ENCODE data around the gene CAPN11. TPM values are rescaled to one million over a fixed set of nuclear protein-coding genes. Genes with fewer than 3 reads are reported as not detected.

Gene CAPN11
- total RNA-seq, 2 donors from 2014 or later: 0.16 to 0.44 TPM

DNA sequence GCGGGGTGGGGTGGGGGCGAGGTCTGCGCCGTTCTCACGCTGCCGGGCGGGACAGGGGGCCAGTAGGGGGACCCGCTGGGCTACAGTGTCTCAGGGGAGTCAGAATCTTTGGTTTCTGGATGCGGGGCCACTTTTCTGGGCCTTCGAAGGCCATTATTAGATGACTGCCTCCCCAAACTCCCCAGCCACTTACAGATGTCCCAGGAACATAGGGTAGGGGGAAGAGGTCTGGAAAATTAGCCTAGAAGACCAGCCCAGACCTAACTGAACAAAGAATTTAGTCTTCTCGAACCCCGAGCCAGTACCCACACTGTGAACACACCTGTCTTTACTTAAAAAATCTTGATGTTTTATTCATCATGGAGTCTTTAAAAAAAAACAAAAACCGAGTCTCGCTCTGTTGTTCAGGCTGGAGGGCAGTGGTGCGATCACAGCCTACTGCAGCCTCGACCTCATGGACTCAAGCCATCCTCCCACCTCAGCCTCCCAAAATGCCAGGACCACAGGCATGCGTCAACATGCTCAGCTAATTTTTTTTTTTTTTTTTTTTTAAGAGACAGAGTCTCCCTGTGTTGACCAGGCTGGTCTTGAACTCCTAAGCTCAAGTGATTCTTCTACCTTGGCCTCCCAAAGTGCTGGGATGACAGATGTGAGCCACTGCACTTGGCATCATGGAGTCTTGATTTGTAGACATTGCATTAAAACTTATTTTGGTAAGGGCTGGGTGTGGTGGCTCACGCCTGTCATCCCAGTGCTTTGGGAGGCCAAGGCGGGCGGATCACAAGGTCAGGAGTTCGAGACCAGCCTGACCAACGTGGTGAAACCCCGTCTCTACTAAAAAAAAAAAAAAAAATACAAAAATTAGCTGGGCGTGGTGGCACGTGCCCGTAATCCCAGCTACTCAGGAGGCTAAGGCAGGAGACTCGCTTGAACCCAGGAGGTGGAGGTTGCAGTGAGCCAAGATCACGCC, 61.5 kb downstream of the CAPN11 start:
- peaks cover 0 to 77% of the 10 kb centered on the region in 2 donors for H3K4me1 ChIP-seq
- H3K27me3 ChIP-seq: no peaks in the 10 kb centered on the region
- TF ChIP-seq, protein P1, sequence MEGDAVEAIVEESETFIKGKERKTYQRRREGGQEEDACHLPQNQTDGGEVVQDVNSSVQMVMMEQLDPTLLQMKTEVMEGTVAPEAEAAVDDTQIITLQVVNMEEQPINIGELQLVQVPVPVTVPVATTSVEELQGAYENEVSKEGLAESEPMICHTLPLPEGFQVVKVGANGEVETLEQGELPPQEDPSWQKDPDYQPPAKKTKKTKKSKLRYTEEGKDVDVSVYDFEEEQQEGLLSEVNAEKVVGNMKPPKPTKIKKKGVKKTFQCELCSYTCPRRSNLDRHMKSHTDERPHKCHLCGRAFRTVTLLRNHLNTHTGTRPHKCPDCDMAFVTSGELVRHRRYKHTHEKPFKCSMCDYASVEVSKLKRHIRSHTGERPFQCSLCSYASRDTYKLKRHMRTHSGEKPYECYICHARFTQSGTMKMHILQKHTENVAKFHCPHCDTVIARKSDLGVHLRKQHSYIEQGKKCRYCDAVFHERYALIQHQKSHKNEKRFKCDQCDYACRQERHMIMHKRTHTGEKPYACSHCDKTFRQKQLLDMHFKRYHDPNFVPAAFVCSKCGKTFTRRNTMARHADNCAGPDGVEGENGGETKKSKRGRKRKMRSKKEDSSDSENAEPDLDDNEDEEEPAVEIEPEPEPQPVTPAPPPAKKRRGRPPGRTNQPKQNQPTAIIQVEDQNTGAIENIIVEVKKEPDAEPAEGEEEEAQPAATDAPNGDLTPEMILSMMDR (IDR thresholded peaks at IDR 0.05): no peak
- peak overlapping the region; percentile 98 for H3K27ac ChIP-seq
- H3K36me3 ChIP-seq: no peaks in the 10 kb centered on the region
- no peaks in the 10 kb centered on the region for H3K9me3 ChIP-seq
- peak overlapping the region; percentile 52 to 66 for H3K4me3 ChIP-seq
- DNase-seq (ENCODE audit: low spot score): no peak

DNA sequence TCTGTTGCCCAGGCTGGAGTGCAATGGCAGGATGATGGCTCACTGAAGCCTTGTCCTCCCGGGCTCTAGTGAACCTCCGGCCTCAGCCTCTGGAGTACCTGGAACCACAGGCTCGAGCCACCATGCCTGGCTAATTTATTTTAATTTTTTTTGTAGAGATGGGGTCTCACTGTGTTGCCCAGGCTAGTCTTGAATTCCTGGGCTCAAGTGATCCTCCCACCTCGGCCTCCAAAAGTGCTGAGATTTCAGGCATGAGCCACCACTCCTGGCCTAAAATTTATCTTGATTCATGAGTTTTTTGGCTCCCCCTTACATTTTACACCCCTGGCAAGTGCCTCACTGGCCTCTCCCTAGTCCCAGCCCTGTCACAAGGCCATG, 62.3 kb downstream of the CAPN11 start:
- no peak for DNase-seq (ENCODE audit: low spot score)
- no peaks in the 10 kb centered on the region for H3K27me3 ChIP-seq
- H3K9me3 ChIP-seq: no peaks in the 10 kb centered on the region
- no peaks in the 10 kb centered on the region for H3K36me3 ChIP-seq
- H3K4me1 ChIP-seq: peaks cover 0 to 85% of the 10 kb centered on the region in 2 donors
- peak overlapping the region; percentile 98 for H3K27ac ChIP-seq
- H3K4me3 ChIP-seq: no peak overlapping the region
- TF ChIP-seq, protein P1 (IDR thresholded peaks at IDR 0.05): no peak

DNA sequence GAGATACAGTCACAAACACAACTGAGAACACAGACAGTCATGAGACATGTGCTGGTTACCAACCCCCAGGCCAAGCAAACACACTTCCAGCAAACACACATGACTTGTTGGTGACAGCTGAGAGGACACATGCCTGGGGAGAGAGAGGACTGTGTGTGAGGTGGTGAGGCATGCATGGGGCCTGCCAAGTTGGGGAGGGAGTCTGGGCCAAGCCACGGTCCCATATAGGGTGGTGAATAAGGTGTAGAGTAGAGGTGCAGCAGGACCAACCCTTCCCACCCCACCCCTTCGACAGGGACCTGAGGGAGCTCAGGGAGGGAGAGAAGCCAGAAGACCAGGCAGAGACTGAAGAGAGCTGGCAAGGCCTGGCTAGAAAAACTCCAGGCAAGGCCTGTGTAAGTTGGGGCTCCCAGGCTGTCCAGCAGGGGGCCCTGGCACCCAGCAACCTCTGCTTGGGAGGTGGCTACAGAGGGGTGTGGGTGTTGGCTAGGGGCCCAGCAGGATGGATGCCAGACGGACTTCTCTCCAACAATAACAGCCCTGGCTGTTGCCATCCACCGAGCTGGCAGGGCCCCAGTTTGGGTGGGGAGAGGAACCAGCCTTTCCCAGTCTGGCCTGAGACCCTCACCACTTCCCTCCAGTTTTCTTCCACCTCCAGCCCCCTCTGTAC, 62.8 kb downstream of the CAPN11 start:
- peaks cover 0 to 90% of the 10 kb centered on the region in 2 donors for H3K4me1 ChIP-seq
- DNase-seq (ENCODE audit: low spot score): peak; percentile 94
- TF ChIP-seq, protein P1 (IDR thresholded peaks at IDR 0.05): peak; percentile 77 to 90

DNA sequence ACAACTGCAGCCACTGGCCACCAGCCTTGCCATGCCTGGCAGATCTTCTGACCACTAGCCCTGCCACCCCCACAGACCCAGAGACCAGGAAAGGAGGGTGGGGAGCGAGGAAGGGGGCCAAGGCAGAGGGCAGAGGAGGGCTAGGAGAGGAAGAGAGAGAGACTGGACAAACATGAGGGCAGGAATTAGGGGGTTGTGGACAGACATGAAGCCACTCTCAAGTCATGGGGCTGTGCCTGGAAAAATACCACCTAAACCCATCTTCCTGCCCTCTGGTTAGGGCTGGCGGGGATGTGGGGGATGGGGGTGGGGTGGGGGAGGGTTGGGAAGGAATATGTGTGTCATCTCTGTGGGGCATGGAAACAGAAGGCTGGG, 63.3 kb downstream of the CAPN11 start:
- TF ChIP-seq, protein P1 (IDR thresholded peaks at IDR 0.05): no peak

More for the DNA sequence above, 62.8 kb downstream of the CAPN11 start:
- H3K36me3 ChIP-seq: no peaks in the 10 kb centered on the region
- H3K27ac ChIP-seq: peak overlapping the region; percentile 98
- H3K9me3 ChIP-seq: no peaks in the 10 kb centered on the region
- H3K27me3 ChIP-seq: no peaks in the 10 kb centered on the region
- H3K4me3 ChIP-seq: peak overlapping the region; percentile 18 to 67

DNA sequence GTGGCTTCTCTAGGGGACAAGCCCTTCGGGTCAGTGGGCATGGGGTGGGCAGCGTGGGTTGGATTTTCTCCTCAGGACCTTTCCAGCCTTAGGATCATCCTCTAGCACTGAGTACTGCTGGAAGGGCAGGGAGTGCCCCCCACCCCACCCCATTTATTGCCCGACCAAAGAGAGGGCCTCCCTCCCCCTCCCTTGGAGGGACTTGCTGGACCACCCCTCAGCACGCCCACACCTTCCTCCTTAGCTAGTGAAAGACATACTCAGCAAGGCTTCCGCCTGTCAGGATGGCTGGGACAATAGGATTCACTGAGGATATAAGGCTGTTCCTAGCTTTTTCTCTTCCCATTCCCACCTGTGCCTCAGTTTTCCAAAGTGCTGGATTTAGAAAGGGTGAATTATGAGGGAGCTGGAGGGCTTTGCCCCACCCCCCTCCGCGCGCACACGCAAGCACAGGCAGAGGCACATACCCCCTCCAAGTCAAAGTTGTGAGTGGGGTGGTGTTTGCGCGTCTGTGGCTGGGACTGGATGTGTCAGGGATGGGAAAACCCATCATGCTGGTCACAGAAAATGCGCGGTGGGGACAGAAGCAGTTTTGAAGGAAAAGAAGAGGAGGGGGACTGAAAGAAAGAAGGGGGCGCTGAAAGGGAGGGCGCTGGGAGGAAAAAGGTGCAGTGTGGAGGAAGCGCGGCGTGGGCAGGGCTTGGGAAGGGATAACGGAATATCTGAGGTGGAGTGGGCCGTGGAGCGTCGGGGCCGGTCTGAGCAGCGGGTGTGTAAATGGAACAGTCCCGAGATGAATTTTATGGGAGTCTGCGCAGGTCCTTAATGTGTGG, 64.1 kb downstream of the CAPN11 start:
- TF ChIP-seq, protein P1 (IDR thresholded peaks at IDR 0.05): no peak
- Histone ChIP-seq H3K36me3 (no peaks in the 10 kb centered on the region), H3K27me3 (no peaks in the 10 kb centered on the region), H3K4me3 (peak overlapping the region; percentile 55 to 67), H3K27ac (peak overlapping the region; percentile 98), H3K9me3 (no peaks in the 10 kb centered on the region), H3K4me1 (peaks cover 0 to 91% of the 10 kb centered on the region in 2 donors)
- no peak for DNase-seq (ENCODE audit: low spot score)

More for the DNA sequence above, 63.3 kb downstream of the CAPN11 start:
- peak overlapping the region; percentile 98 for H3K27ac ChIP-seq
- H3K9me3 ChIP-seq: no peaks in the 10 kb centered on the region
- H3K4me3 ChIP-seq: peak overlapping the region; percentile 18 to 67
- H3K36me3 ChIP-seq: no peaks in the 10 kb centered on the region
- H3K27me3 ChIP-seq: no peaks in the 10 kb centered on the region
- no peak for DNase-seq (ENCODE audit: low spot score)
- peaks cover 0 to 91% of the 10 kb centered on the region in 2 donors for H3K4me1 ChIP-seq

All from right atrium auricular region (tissue), 2 donors.